Activated gamma-delta T cell (primary cell): Measurements from ENCODE around the gene TRAF4.
"Not testable (repeated sequence)": the region's sequence is repeated elsewhere in the genome, so short reads cannot be mapped to it uniquely, and the experiment has no call there.

Experiments
- DNase-seq: peaks from one replicate; lab custom pipeline; 2025; lab: John Stamatoyannopoulos, UW

TRAF4 gene

GRCh38 chr17:28792877-28793661, 49.3 kb downstream of the TRAF4 start:
- DNase-seq, result no peak

GRCh38 chr17:28794846-28795441, 51.1 kb downstream of the TRAF4 start:
- not testable (repeated sequence) for DNase-seq

GRCh38 chr17:28796062-28796461, 52.3 kb downstream of the TRAF4 start:
- no peak for DNase-seq
